Measurements from ENCODE around the gene CCDC149. TPM values are rescaled to one million over a fixed set of nuclear protein-coding genes. Genes with fewer than 3 reads are reported as not detected.

The CCDC149 gene
- total and polyA plus RNA-seq, 2 experiments from 2014 or later: 12.3 to 13.3 TPM

- H2AFZ ChIP-seq: no peak overlapping the region
- H3K4me1 ChIP-seq (ENCODE audit: insufficient read depth): no peaks in the 10 kb centered on the region
- H3K4me3 ChIP-seq: no peak overlapping the region
- H3K9me2 ChIP-seq (replicated peaks; ENCODE audit: insufficient read depth): no peaks in the 10 kb centered on the region
- WGBS (ENCODE audit: low lambda C conversion rate, missing lambda C conversion rate): 74% methylated on average over 1 of the region's 1 CpG
- H4K20me1 ChIP-seq (ENCODE audit: insufficient read depth, poor library complexity, severe bottlenecking): no peaks in the 10 kb centered on the region
- no peak for TF ChIP-seq EZH2phosphoT487 (IDR thresholded peaks at IDR 0.05; ENCODE audit: low read depth, severe bottlenecking, unreplicated experiment)
- no peak for TF ChIP-seq CTCF (IDR thresholded peaks at IDR 0.05; ENCODE audit: poor library complexity)
- TF ChIP-seq EZH2 (IDR thresholded peaks at IDR 0.05; ENCODE audit: borderline replicate concordance): no peak
- no peaks in the 10 kb centered on the region for H3K36me3 ChIP-seq (replicated peaks; ENCODE audit: insufficient read depth, low read depth)
- no peaks in the 10 kb centered on the region for H3K9me3 ChIP-seq (ENCODE audit: low read depth)
- H3K27me3 ChIP-seq: no peaks in the 10 kb centered on the region
- DNase-seq (ENCODE audit: low spot score): peak; percentile 18
- H3K27ac ChIP-seq: no peak overlapping the region
- H3K4me2 ChIP-seq: no peak overlapping the region
- H3K79me2 ChIP-seq: no peaks in the 10 kb centered on the region
Observed at GRCh38 chr4:24850674-24851073, 62.2 kb downstream of the CCDC149 start.

- WGBS (ENCODE audit: low lambda C conversion rate, missing lambda C conversion rate): 71% methylated on average over 2 of the region's 2 CpGs
- Histone ChIP-seq H3K4me2 (no peak overlapping the region), H3K9me2 (replicated peaks; ENCODE audit: insufficient read depth) (no peaks in the 10 kb centered on the region), H3K27me3 (no peaks in the 10 kb centered on the region), H4K20me1 (ENCODE audit: insufficient read depth, poor library complexity, severe bottlenecking) (no peaks in the 10 kb centered on the region), H3K27ac (no peak overlapping the region), H3K4me3 (no peak overlapping the region), H3K4me1 (ENCODE audit: insufficient read depth) (no peaks in the 10 kb centered on the region), H3K36me3 (replicated peaks; ENCODE audit: insufficient read depth, low read depth) (no peaks in the 10 kb centered on the region), H3K9me3 (ENCODE audit: low read depth) (no peaks in the 10 kb centered on the region), H2AFZ (no peak overlapping the region), H3K79me2 (no peaks in the 10 kb centered on the region)
- no peak for DNase-seq (ENCODE audit: low spot score)
- TF ChIP-seq EZH2 (IDR thresholded peaks at IDR 0.05; ENCODE audit: borderline replicate concordance) (no peak), EZH2phosphoT487 (IDR thresholded peaks at IDR 0.05; ENCODE audit: low read depth, severe bottlenecking, unreplicated experiment) (no peak), CTCF (IDR thresholded peaks at IDR 0.05; ENCODE audit: poor library complexity) (no peak)
Observed at GRCh38 chr4:24849756-24850155, 63.1 kb downstream of the CCDC149 start.

- H2AFZ ChIP-seq: no peak overlapping the region
- no peak overlapping the region for H3K27ac ChIP-seq
- H3K27me3 ChIP-seq: no peaks in the 10 kb centered on the region
- no peaks in the 10 kb centered on the region for H3K4me1 ChIP-seq (ENCODE audit: insufficient read depth)
- H4K20me1 ChIP-seq (ENCODE audit: insufficient read depth, poor library complexity, severe bottlenecking): no peaks in the 10 kb centered on the region
- H3K4me3 ChIP-seq: no peak overlapping the region
- no peak overlapping the region for H3K4me2 ChIP-seq
- no peak for DNase-seq (ENCODE audit: low spot score)
- H3K9me2 ChIP-seq (replicated peaks; ENCODE audit: insufficient read depth): no peaks in the 10 kb centered on the region
- whole genome bisulfite sequencing (ENCODE audit: low lambda C conversion rate, missing lambda C conversion rate): 72% methylated on average over 4 of the region's 4 CpGs
- H3K9me3 ChIP-seq (ENCODE audit: low read depth): no peaks in the 10 kb centered on the region
- H3K79me2 ChIP-seq: no peaks in the 10 kb centered on the region
- no peaks in the 10 kb centered on the region for H3K36me3 ChIP-seq (replicated peaks; ENCODE audit: insufficient read depth, low read depth)
- TF ChIP-seq CTCF (IDR thresholded peaks at IDR 0.05; ENCODE audit: poor library complexity) (no peak), EZH2 (IDR thresholded peaks at IDR 0.05; ENCODE audit: borderline replicate concordance) (no peak), EZH2phosphoT487 (IDR thresholded peaks at IDR 0.05; ENCODE audit: low read depth, severe bottlenecking, unreplicated experiment) (no peak)
Observed at GRCh38 chr4:24849351-24849750, 63.5 kb downstream of the CCDC149 start.

- Histone ChIP-seq H2AFZ (no peak overlapping the region), H4K20me1 (ENCODE audit: insufficient read depth, poor library complexity, severe bottlenecking) (no peaks in the 10 kb centered on the region), H3K27ac (no peak overlapping the region), H3K4me1 (ENCODE audit: insufficient read depth) (no peaks in the 10 kb centered on the region), H3K4me2 (no peak overlapping the region), H3K9me3 (ENCODE audit: low read depth) (no peaks in the 10 kb centered on the region), H3K27me3 (no peaks in the 10 kb centered on the region), H3K79me2 (no peaks in the 10 kb centered on the region), H3K4me3 (no peak overlapping the region), H3K36me3 (replicated peaks; ENCODE audit: insufficient read depth, low read depth) (no peaks in the 10 kb centered on the region), H3K9me2 (replicated peaks; ENCODE audit: insufficient read depth) (no peaks in the 10 kb centered on the region)
- DNase-seq (ENCODE audit: low spot score): no peak
- no peak for TF ChIP-seq CTCF (IDR thresholded peaks at IDR 0.05; ENCODE audit: poor library complexity)
- no peak for TF ChIP-seq EZH2phosphoT487 (IDR thresholded peaks at IDR 0.05; ENCODE audit: low read depth, severe bottlenecking, unreplicated experiment)
- no peak for TF ChIP-seq EZH2 (IDR thresholded peaks at IDR 0.05; ENCODE audit: borderline replicate concordance)
- 82% methylated on average over 5 of the region's 5 CpGs for WGBS (ENCODE audit: low lambda C conversion rate, missing lambda C conversion rate)
Observed at GRCh38 chr4:24846716-24847115, 66.1 kb downstream of the CCDC149 start.
